22Rv1 (cell line): ENCODE results near the gene WNT7A.

ENCODE experiments used
- ZFX ChIP-seq: fragments of 450-650 bp; IDR thresholded peaks from 2 replicates; pipeline ENCODE4 v1.6.1; 2017; ENCODE audit warnings: antibody characterized with exemption, borderline replicate concordance
- TF ChIP-seq, protein P1 (sequence below): fragments of 450-650 bp; IDR thresholded peaks from 2 replicates; pipeline ENCODE4 v1.5.1; 2017; ENCODE audit warnings: mild to moderate bottlenecking

DNA sequence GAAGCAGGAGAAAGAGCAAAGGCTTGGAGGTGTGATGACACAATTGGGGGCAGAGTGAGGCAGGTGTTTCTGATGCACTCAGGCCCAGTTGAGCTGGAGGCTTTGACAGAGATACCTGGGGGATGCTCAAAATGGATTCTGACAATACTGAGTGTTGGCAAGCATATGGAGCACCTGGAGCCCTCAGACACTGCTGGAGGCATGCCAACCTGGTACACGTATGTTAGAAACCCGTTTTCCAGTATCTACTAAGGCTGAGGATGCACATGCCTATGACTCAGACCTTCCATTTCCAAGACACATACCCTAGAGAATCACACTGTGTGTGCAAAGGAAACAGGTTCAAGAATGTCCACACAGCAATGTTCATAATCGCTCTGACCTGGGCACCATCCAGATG lies 58.7 kb downstream of the WNT7A start:
- TF ChIP-seq, protein P1, sequence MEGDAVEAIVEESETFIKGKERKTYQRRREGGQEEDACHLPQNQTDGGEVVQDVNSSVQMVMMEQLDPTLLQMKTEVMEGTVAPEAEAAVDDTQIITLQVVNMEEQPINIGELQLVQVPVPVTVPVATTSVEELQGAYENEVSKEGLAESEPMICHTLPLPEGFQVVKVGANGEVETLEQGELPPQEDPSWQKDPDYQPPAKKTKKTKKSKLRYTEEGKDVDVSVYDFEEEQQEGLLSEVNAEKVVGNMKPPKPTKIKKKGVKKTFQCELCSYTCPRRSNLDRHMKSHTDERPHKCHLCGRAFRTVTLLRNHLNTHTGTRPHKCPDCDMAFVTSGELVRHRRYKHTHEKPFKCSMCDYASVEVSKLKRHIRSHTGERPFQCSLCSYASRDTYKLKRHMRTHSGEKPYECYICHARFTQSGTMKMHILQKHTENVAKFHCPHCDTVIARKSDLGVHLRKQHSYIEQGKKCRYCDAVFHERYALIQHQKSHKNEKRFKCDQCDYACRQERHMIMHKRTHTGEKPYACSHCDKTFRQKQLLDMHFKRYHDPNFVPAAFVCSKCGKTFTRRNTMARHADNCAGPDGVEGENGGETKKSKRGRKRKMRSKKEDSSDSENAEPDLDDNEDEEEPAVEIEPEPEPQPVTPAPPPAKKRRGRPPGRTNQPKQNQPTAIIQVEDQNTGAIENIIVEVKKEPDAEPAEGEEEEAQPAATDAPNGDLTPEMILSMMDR, result no peak
- TF ChIP-seq ZFX, result no peak
